Prostate gland (tissue), 2 donors: ENCODE measurements around the gene EXOSC2.

Experiments
- CTCF ChIP-seq, 4 experiments: fragments of 200-600 bp in 2 of 4; fragments of 450-650 bp in 2 of 4; sonication (generic) in 2 of 4; IDR thresholded peaks; 1 replicate in 3 of 4; 2 replicates in 1 of 4; pipeline ENCODE4 v1.5.1; 2016 to 2019; ENCODE audit warnings: antibody characterized with exemption in 4 of 4, mild to moderate bottlenecking in 2 of 4, moderate library complexity in 2 of 4
- POLR2A ChIP-seq: fragments of 450-650 bp; IDR thresholded peaks from one replicate; pipeline ENCODE4 v1.6.1; 2016; ENCODE audit warnings: antibody characterized with exemption, mild to moderate bottlenecking
- POLR2AphosphoS5 ChIP-seq: sonication (generic); formaldehyde crosslinking; IDR thresholded peaks from one replicate; pipeline ENCODE4 v1.6.1; 2017; ENCODE audit warnings: antibody characterized with exemption

DNA sequence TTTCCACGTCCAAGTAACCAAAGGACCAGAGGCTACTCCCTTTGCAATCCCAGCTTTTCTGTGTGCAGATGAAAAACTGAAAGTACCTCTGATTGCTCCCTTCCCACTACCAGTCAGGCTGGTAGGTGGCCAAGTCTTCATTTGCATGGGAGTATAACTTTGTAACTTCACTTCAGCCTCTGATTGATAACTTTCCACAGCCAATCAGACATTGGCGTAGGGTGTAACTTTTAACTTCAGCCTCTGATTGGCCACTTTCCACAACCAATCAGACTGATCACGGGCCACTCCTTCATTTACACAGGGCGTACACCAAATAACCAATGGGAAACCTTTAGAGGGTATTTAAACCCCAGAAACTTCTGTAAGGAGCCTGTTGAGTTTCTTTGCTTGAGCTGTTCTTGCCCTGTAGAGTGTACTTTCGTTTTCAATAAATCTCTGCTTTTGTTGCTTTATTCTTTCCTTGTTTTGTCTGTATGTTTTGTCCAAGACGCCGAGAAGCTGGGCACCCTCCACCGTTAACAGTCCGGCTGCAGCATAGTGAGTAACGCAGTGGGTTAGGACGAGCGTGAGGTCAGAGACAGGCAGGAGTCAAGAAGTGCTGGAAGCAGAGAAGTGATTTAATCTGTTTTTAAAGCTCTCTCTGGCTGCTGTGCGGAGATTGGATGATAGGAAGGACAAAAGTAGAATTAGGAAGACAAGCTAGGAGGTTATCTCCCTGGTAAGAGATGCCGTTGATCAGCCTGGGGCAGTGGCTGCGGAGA is 3.5 kb upstream of the EXOSC2 start:
- no peak for TF ChIP-seq CTCF (IDR thresholded peaks at IDR 0.05)
- TF ChIP-seq POLR2A = peak; percentile 53
- peak; percentile 95 for TF ChIP-seq POLR2AphosphoS5
